GM19239 (cell line): ENCODE results near the gene L2HGDH.
"Not testable (repeated sequence)": the region's sequence is repeated elsewhere in the genome, so short reads cannot be mapped to it uniquely, and the experiment has no call there.

Source experiments
- DNase-seq: peaks from one replicate; pipeline ENCODE4 v3.0.0; 2011; ENCODE audit warnings: low spot score; ENCODE audit not compliant: insufficient read length
- FAIRE-seq: peaks from 2 replicates; lab custom pipeline; 2011; peaks lifted over from hg19 to GRCh38; lab: Jason Lieb, UNC

The L2HGDH gene

DNA sequence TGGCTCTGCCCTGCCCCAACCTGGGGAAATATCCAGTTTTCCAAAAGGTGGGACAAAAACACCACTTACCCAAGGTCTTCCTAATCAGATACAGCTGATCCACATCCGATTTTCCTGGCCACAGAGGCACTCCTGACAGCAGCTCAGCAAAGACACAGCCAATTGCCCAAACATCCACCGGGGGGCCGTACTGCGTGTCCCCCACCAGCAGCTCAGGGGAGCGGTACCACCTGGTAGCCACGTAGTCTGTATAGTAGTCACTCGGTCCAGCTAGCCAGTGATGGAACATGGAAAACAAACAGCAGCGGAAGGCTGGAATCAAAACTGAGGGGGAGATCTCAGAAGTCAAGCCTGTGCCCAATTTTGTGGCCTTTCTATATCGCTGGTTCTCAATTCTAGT lies 28.9 kb upstream of the L2HGDH start:
- FAIRE-seq (no peak), DNase-seq (no peak)

- DNase-seq (no peak), FAIRE-seq (no peak)
Measured at GRCh38 chr14:50340045-50340444, 28.0 kb upstream of the L2HGDH start.

DNA sequence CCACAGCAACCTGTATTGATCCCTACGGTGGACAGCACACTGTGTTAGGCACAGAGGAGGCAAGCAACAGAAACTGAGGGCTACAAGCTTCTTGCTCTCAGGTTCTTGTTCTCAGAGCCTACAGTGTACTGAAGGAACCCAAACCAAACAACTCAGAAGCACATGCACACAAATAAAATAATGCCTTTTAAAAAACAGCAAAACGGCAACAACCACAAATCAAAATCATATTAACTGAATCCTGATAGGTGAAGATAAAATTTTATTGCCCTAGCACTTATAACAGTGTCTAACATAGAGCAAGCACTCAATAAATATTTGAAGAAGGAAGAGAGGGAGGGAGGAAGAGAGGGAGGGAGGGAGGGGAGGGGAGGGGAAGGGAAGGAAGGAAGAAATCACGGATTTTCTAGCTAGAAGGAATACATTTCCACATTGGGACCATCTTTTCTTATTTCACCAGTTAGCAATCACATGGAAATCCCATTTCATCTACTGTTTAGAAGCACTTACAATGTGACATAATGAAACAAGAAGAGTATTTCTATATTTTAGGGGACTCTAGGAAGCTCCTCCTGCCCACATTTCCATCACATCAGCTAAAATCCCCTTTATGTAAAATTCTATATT lies 27.3 kb upstream of the L2HGDH start:
- FAIRE-seq: no peak
- DNase-seq: no peak

DNA sequence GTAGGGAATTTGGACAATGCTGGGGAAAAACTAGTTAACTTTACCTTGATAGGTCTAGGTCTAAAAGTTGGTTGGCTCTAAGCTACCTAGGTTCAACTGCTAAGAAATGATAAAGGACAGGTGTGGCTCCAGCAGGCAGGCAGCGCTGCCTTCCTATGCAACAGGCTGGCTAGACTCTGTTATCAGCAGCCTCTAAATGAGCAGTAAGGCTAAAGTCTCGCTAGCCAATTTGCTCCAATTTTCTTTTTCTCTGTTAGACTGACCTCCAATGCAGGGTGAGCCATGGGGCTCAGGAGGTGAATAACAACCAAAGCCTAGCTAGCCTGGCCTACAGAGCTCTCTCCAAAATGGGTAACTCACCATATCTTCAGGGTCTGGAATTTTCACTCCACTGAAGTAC lies 26.6 kb upstream of the L2HGDH start:
- FAIRE-seq: no peak
- DNase-seq: no peak

- DNase-seq: no peak
- FAIRE-seq: peak; percentile 57
Measured at GRCh38 chr14:50335989-50336824, 24.2 kb upstream of the L2HGDH start.

DNA sequence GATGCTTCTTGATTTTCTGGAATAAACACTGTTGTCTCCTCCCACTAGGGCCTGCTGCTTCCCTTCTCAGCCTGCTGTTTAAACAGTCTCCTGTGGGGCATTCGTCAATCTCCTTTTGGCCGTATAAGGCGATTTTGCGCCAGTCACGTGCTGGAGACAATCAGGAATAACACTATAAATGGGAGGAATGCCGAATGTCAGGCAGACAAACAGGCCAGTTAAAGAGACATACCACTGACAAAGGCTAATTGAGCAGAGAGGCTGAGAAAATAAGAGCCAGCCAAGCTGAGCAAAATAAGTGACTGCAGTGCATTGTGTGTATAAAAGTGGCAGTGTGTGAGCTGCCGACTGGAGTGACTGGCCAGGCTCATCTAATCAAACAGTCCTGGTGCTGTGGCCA lies 23.4 kb upstream of the L2HGDH start:
- no peak for FAIRE-seq
- no peak for DNase-seq

- FAIRE-seq: no peak
- DNase-seq: no peak
Measured at GRCh38 chr14:50334211-50334610, 22.2 kb upstream of the L2HGDH start.

- DNase-seq (no peak), FAIRE-seq (no peak)
Measured at GRCh38 chr14:50333014-50333509, 21.0 kb upstream of the L2HGDH start.

DNA sequence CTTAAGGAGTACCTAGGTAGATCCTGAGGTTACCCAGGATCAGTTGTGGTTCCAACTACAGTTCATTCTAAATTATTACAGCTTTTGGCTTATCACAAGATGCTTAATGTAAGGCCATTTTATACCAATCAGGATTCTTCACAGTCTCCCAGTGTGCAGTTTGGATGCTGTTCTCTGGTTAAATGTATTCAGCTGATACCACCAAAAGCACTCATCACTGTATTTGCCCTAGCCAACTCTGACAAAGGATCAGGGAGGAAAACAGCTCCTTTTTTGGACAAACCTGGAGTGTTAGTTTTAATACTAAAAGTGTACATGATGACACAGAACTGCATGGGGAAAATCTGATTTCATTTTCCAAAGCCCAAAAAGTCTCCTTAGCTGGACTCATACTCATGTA lies 19.6 kb upstream of the L2HGDH start:
- no peak for DNase-seq
- no peak for FAIRE-seq

DNA sequence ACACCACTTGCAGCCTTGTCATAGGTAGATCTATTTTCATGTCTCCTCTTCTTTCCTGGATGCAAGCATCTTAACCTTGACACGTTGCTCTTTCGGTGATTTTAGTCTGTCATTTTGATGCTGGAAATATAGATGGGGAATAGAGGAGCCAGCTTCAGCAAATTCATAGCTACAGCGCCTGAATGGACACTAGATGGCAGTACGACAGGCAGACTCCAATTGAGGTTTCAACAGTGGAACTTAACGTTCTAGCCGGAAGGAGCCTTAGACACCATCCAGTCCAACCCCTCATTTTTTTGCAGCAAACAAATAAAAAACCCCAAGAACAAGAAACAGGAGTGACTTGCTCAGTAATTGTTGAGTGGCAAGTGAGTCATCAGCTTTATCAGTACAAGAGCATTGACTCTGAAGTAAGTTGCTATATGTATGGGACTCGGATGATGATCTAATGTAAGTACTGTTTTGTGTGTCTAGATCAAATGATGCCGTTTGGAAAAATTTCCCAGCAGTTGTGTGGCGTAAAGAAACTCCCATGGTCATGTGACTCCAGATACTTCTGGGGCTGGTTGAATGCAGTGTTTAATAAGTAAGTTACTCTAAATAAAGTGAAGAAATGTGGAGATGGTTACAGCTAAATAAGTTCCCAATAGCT lies 9.1 kb upstream of the L2HGDH start:
- DNase-seq: no peak
- peak; percentile 98 for FAIRE-seq

DNA sequence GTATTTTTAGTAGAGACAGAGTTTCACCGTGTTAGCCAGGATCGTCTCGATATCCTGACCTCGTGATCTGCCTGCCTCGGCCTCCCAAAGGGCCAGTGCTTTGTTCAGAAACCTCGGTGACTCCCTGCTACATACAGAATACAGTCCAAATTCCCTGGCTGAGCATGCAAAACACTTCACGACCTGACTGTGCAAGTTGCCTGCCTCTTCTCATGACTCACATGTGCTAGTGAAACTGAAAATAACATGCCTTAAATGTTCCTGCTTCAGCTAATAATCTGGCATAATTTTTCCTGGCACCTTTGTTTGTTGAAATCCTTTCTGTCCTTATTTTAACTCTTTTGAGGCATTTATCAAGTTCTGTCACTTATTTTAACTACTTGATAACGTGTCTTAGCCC lies 8.3 kb upstream of the L2HGDH start:
- FAIRE-seq: no peak
- DNase-seq: no peak

DNA sequence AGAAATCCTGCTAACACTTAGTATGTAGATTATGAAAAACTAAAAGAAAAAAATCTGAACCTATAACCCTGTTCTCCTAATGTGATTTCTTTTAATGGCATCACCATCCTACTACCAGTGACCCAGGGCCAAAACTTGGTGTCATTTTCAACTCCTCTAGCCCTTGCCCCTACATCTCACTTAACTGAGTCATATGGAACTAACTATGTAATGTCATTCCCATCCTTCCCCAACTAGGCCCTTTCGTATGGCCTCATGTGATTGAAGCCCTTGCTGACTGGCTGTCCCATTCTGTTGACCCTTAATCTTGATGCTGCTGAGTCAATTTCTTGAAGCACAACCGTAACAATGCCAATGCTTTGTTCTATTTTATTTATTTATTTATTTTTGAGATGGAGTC lies 7.7 kb upstream of the L2HGDH start:
- FAIRE-seq: no peak
- no peak for DNase-seq

DNA sequence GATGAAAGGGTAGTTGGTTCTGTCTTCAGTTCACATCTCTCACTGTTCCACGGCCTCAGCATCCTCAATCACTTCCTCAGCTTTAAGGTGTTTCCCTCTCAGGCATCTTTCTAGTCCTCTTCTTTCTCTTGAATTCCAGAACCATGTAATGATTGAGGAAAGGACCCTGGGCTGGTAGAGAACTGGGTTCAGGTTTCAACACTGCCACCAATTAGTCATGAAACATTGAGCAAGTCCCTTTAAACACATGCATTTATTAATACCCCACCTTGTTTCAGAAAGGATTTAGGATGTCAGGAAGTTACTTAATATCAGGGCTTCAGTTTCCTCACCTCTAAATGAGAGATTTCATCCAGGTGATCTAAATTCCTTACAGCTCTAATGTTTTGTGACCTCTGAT lies 7.3 kb upstream of the L2HGDH start:
- FAIRE-seq (no peak), DNase-seq (no peak)

GRCh38 chr14:50318031-50318626 lies 6.1 kb upstream of the L2HGDH start:
- peak; percentile 52 for FAIRE-seq

DNA sequence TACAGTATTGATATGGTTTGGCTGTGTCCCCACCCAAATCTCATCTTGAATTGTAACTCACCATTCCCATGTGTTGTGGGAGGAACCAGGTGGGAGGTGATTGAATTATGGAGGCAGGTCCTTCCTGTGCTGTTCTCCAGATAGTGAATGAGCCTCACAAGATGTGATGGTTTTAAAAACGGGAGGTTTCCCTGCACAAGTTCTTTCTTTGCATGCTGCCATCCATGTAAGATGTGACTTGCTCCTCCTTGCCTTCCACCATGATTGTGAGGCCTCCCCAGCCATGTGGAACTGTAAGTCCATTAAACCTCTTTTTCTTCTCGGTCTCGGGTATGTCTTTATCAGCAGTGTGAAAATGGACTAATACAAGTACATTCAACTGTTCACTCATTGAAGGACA lies 2.1 kb upstream of the L2HGDH start:
- not testable (repeated sequence) for DNase-seq, FAIRE-seq

More at GRCh38 chr14:50318031-50318626, 6.1 kb upstream of the L2HGDH start:
- no peak for DNase-seq

- no peak for FAIRE-seq
- DNase-seq: no peak
Measured at GRCh38 chr14:50312734-50313054, 665 bp upstream of the L2HGDH start.

GRCh38 chr14:50311337-50311971 lies 575 bp downstream of the L2HGDH start:
- DNase-seq (no peak), FAIRE-seq (peak; percentile 44)

DNA sequence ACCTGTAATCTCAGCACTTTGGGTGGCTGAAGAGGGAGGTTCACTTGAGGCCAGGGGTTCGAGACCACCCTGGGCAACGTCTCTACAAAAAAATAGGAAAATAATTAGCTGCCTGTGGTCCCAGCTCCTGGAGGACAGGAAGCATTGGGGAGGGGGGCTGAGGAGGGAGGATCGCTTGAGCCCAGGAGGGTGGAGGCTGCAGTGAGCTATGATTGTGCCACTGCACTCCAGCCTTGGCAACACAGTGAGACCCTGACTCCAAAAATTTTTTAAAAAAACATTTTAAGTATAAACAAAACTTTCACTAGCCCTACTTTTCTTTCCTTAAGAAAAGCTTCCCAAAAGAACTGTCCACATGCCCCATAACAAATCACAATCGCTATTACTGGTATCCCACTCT lies 1.6 kb downstream of the L2HGDH start:
- FAIRE-seq (no peak), DNase-seq (no peak)

DNA sequence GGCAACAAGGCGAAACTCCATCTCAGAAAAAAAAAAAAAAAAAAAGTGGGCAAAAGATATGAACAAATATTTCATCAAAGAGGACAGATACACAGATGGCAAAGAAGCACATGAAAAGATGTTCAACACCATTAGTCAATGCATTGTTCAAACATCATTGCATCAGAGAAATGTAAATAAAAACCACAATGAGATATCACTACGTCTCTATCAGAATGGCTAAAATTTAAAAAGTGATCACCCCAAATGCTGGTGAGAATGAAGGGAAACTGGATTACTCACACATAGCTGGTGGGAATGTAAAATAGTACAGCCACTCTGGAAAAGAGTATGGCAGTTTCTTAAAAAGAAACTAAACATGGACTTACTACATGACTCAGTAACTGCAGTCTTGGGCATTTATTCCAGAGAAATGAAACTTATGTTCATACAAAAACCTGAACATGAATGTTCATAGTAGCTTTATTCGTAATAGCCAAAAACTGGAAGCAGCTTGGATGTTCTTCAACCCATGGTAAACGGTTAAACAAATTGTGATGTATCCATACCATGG lies 3.6 kb downstream of the L2HGDH start:
- DNase-seq (no peak), FAIRE-seq (no peak)
